PC-9 (cell line): ENCODE results near the gene BPTF.

Experiments
- EZH2 ChIP-seq: fragments of 200-600 bp; sonication (generic); IDR thresholded peaks from 2 replicates; pipeline ENCODE4 v1.8.0; 2017; ENCODE audit warnings: antibody characterized with exemption, low read depth
- TF ChIP-seq, protein P1 (sequence below): fragments of 200-600 bp; sonication (generic); conservative IDR thresholded peaks from 2 replicates; pipeline ENCODE4 v1.6.1; 2017; ENCODE audit warnings: mixed run types, antibody characterized with exemption, mild to moderate bottlenecking, moderate library complexity

DNA sequence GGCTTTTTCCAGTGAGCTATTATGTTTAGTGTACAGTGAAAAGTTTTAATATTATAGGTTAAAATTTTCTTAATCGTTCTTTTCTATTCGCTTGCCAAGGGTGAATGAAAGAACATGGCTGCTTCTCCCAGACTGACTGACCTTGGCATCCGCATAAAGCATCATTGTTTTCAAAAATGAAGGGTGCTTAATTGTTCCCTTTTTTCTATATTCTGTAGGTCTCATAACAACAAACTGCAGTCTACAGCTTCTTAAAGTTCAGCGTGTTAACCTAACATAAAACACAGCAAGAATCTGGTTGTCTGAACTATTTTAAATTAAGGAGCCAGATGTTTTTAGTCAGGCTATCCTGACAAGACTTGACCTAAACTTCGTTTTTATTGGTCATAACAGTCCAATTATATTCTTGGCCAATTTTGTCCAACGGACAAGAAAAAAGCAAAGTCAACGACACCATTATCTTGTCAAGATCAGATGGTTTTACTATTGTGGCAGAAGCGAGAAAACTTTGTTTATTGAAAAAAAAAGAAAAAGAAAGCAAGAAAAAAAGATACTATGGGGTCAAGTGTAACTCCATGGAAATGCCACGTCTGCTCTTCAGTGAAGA lies 156.8 kb downstream of the BPTF start:
- TF ChIP-seq, protein P1, sequence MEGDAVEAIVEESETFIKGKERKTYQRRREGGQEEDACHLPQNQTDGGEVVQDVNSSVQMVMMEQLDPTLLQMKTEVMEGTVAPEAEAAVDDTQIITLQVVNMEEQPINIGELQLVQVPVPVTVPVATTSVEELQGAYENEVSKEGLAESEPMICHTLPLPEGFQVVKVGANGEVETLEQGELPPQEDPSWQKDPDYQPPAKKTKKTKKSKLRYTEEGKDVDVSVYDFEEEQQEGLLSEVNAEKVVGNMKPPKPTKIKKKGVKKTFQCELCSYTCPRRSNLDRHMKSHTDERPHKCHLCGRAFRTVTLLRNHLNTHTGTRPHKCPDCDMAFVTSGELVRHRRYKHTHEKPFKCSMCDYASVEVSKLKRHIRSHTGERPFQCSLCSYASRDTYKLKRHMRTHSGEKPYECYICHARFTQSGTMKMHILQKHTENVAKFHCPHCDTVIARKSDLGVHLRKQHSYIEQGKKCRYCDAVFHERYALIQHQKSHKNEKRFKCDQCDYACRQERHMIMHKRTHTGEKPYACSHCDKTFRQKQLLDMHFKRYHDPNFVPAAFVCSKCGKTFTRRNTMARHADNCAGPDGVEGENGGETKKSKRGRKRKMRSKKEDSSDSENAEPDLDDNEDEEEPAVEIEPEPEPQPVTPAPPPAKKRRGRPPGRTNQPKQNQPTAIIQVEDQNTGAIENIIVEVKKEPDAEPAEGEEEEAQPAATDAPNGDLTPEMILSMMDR, result no peak
- TF ChIP-seq EZH2, result no peak
